ENCODE results near the gene IMMP2L. TPM values are rescaled to one million over a fixed set of nuclear protein-coding genes. Genes with fewer than 3 reads are reported as not detected.

IMMP2L gene
- total RNA-seq, 1 donor from 2014 or later = 11.9 TPM

DNA sequence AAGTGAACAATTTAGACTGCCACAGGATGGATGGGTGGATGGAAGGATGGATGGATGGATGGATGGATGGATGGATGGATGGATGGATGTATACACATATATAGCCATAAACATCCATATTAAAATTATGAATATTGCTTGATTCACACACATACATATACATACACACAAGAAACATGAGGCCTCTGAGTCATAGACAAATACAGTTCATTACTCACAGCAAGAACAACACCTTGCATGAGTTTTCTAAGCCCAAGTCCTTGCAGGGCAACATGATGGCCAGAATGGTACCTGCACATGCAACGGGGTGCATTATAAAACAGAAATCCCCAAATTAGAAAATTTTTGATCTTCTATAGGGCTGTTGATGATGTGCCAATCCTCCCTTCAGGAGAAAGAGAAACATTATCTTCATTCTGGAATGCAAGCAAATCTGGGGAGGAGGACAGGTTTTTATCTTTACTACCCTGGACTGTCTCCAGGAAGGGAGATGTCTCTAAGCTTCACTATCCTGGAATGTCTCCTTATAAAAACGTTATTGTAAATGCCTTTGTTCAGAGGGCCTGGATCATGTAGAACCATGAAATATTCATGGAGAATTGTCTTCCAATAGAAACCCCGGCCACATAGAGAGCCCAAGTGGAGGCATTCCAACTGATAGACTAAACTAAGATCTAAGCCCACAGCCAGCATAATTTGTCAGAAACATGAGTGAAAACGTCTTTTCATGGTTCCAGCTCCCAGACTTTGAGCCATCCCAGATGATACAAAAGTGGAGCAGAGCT is 709.9 kb downstream of the IMMP2L start:
- TF ChIP-seq, protein P1, sequence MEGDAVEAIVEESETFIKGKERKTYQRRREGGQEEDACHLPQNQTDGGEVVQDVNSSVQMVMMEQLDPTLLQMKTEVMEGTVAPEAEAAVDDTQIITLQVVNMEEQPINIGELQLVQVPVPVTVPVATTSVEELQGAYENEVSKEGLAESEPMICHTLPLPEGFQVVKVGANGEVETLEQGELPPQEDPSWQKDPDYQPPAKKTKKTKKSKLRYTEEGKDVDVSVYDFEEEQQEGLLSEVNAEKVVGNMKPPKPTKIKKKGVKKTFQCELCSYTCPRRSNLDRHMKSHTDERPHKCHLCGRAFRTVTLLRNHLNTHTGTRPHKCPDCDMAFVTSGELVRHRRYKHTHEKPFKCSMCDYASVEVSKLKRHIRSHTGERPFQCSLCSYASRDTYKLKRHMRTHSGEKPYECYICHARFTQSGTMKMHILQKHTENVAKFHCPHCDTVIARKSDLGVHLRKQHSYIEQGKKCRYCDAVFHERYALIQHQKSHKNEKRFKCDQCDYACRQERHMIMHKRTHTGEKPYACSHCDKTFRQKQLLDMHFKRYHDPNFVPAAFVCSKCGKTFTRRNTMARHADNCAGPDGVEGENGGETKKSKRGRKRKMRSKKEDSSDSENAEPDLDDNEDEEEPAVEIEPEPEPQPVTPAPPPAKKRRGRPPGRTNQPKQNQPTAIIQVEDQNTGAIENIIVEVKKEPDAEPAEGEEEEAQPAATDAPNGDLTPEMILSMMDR (conservative IDR thresholded peaks at IDR 0.05) = no peak
- Mint-ChIP-seq H3K27ac (ENCODE audit: unreplicated experiment) (no peak overlapping the region), H3K4me3 (no peak overlapping the region), H3K27me3 (ENCODE audit: low read depth) (no peaks in the 10 kb centered on the region), H3K4me1 (peaks cover 4% of the 10 kb centered on the region), H3K36me3 (ENCODE audit: low read depth) (no peaks in the 10 kb centered on the region), H3K9me3 (peaks cover 2% of the 10 kb centered on the region)
- no peak for DNase-seq (ENCODE audit: low read depth, low spot score)

DNA sequence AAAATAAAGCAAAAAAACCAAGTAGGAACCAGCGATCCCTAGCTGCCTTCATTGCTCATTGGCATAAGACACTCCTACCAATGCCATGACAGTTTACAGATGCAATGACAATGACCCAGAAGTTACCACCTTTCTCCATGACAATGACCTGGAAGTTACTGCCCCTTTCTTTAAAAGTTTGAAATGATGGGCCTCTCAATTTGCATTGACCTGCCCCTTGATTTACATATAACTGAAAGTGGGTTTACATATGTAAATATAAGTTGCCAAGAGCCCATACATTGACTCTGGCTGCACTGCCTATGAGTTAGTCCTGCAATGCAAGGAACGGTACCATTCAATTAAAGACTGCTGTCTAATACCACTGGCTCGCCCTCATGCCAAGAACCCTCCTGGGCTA is 712.1 kb downstream of the IMMP2L start:
- DNase-seq (ENCODE audit: low read depth, low spot score) = no peak
- TF ChIP-seq, protein P1 (conservative IDR thresholded peaks at IDR 0.05) = no peak
- Mint-ChIP-seq H3K9me3 (peaks cover 2% of the 10 kb centered on the region), H3K27me3 (ENCODE audit: low read depth) (no peaks in the 10 kb centered on the region), H3K27ac (ENCODE audit: unreplicated experiment) (no peak overlapping the region), H3K4me3 (no peak overlapping the region), H3K36me3 (ENCODE audit: low read depth) (no peaks in the 10 kb centered on the region), H3K4me1 (peaks cover 4% of the 10 kb centered on the region)

DNA sequence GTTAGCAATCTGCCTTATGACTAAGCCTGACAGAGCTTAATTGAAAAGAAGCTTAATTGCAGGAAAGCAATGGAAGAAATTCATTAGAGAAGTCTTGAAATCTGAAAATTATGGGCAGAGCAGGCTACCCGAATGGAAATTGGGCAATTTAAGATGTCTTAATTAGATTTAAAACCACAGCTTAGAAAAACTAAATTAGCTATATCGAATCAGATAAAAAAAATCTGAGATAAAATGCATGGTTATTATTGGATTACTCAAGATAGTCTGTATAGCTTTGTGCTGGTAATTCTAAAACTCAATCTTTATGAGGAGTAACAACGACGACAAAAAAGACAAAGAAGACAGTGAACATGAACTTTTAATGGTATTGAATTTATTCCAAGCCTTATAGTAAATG is 719.5 kb downstream of the IMMP2L start:
- peaks cover 7% of the 10 kb centered on the region for H3K4me1 Mint-ChIP-seq

DNA sequence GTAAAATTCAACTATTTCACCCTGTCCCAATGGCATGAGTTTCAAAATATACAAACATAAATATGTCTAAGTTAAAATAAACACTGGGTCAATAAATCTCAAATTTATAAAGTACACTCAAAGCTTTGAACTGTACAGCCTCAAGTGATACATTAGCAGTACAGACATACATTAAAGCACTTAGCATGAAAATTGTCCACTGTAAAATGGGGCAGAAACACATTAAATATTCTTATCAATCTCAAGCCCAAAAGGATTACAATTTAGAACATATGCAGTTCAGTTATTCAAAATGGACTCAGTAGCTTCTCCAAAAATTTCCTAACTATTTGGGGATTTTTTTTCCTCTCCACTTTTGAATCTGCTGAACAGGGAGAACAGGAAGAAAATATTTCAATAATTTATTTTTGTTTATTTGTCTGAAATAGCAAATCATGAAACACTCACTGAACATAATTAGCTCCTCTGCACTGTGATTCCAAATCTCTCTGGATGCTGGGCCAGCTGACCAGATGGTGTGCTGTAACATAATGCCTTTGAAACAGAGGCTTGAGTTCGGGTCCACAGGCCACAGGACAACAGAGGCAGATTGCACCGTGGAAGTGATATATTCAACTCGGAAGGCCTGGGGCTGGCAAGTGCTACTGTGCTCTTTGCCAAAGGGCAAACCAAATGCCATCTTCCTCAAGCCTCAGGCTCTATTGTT is 720.3 kb downstream of the IMMP2L start:
- no peak overlapping the region for H3K4me3 Mint-ChIP-seq
- H3K9me3 Mint-ChIP-seq = no peaks in the 10 kb centered on the region
- H3K27ac Mint-ChIP-seq (ENCODE audit: unreplicated experiment) = no peak overlapping the region
- H3K4me1 Mint-ChIP-seq = peaks cover 7% of the 10 kb centered on the region
- no peak for DNase-seq (ENCODE audit: low read depth, low spot score)
- no peaks in the 10 kb centered on the region for H3K36me3 Mint-ChIP-seq (ENCODE audit: low read depth)
- TF ChIP-seq, protein P1 (conservative IDR thresholded peaks at IDR 0.05) = no peak
- no peaks in the 10 kb centered on the region for H3K27me3 Mint-ChIP-seq (ENCODE audit: low read depth)

More for the DNA sequence above, 719.5 kb downstream of the IMMP2L start:
- H3K9me3 Mint-ChIP-seq = no peaks in the 10 kb centered on the region
- no peaks in the 10 kb centered on the region for H3K27me3 Mint-ChIP-seq (ENCODE audit: low read depth)
- no peak overlapping the region for H3K27ac Mint-ChIP-seq (ENCODE audit: unreplicated experiment)
- no peak overlapping the region for H3K4me3 Mint-ChIP-seq
- H3K36me3 Mint-ChIP-seq (ENCODE audit: low read depth) = no peaks in the 10 kb centered on the region
- TF ChIP-seq, protein P1 (conservative IDR thresholded peaks at IDR 0.05) = no peak
- no peak for DNase-seq (ENCODE audit: low read depth, low spot score)

DNA sequence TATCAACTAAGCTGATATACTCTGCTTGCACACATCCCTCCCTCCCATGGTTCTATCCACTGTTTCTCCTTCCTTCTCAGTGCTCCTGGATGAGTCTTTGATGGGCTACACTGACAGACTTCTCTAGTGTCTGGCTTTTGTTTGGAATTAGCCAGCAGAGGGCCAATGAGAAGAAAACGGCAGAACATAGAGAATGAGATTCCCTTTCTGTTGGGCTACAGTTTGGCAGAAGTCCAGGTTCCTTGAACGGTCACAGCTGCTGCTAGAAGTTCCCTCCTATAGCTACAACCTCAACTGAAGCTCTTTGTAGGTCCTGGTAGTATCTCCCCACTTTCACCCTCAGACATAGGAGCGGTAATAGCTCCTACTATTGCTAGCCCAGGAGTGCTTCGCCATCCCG is 722.4 kb downstream of the IMMP2L start:
- no peaks in the 10 kb centered on the region for H3K9me3 Mint-ChIP-seq
- no peak overlapping the region for H3K4me3 Mint-ChIP-seq
- no peak overlapping the region for H3K27ac Mint-ChIP-seq (ENCODE audit: unreplicated experiment)
- no peaks in the 10 kb centered on the region for H3K36me3 Mint-ChIP-seq (ENCODE audit: low read depth)
- DNase-seq (ENCODE audit: low read depth, low spot score) = no peak
- H3K27me3 Mint-ChIP-seq (ENCODE audit: low read depth) = no peaks in the 10 kb centered on the region
- H3K4me1 Mint-ChIP-seq = peaks cover 7% of the 10 kb centered on the region
- TF ChIP-seq, protein P1 (conservative IDR thresholded peaks at IDR 0.05) = peak; percentile 15
